ENCODE data around the gene ASL.
"Not testable (repeated sequence)": the region's sequence is repeated elsewhere in the genome, so short reads cannot be mapped to it uniquely, and the experiment has no call there.

DNA sequence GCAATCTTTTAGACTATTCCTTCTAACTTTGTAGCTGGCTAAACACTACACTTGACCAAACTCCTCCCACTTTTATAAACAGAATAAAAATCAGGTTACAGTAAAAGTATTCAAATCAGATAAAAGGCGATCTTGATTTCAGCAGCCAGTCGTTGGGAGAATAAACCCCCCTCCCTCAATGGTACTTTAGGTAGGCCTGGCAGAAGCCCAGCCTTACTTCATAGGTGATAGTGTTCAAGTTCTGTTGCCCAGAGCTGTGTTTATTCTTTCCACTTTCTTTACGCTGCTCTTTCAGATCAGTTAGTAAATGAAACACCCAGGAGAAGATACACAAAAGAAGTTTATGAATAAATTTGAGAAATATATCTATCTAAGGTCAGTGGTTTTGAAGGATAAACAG is 47.3 kb upstream of the ASL start:
- TF ChIP-seq, protein P1, sequence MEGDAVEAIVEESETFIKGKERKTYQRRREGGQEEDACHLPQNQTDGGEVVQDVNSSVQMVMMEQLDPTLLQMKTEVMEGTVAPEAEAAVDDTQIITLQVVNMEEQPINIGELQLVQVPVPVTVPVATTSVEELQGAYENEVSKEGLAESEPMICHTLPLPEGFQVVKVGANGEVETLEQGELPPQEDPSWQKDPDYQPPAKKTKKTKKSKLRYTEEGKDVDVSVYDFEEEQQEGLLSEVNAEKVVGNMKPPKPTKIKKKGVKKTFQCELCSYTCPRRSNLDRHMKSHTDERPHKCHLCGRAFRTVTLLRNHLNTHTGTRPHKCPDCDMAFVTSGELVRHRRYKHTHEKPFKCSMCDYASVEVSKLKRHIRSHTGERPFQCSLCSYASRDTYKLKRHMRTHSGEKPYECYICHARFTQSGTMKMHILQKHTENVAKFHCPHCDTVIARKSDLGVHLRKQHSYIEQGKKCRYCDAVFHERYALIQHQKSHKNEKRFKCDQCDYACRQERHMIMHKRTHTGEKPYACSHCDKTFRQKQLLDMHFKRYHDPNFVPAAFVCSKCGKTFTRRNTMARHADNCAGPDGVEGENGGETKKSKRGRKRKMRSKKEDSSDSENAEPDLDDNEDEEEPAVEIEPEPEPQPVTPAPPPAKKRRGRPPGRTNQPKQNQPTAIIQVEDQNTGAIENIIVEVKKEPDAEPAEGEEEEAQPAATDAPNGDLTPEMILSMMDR (IDR thresholded peaks at IDR 0.05; ENCODE audit: insufficient read depth, low read depth, low read length): not testable (repeated sequence)
- TF ChIP-seq EZH2 (IDR thresholded peaks at IDR 0.05; ENCODE audit: insufficient read depth, low read length): not testable (repeated sequence)

Data from astrocyte (in vitro differentiated cells and primary cell).